ENCODE measurements around the gene ZNF438.

- no peak for TF ChIP-seq SIN3A (IDR thresholded peaks at IDR 0.05; ENCODE audit: borderline replicate concordance, insufficient read depth, low read length)
- TF ChIP-seq POLR2AphosphoS5 (IDR thresholded peaks at IDR 0.05; ENCODE audit: low read depth, low read length) = no peak
- no peak for TF ChIP-seq TAF1 (IDR thresholded peaks at IDR 0.05; ENCODE audit: borderline replicate concordance, insufficient read depth, low read length)
- no peak for TF ChIP-seq REST (IDR thresholded peaks at IDR 0.05; ENCODE audit: insufficient read depth in 1 of 2, low read depth in 2 of 2, low read length in 2 of 2)
- no peak for TF ChIP-seq FOXP2 (optimal IDR thresholded peaks at IDR 0.05; ENCODE audit: borderline replicate concordance, extremely low read depth, extremely low read length, insufficient read depth)
Observed at GRCh38 chr10:31063841-31064240, 32.2 kb upstream of the ZNF438 start.
